Hepatocyte (in vitro differentiated cells): ENCODE results near the gene SMIM45.

ENCODE experiments used
- DNase-seq: peaks from one replicate; pipeline ENCODE4 v3.0.0-alpha.2; 2016; ENCODE audit warnings: low spot score
- H2AFZ ChIP-seq: fragments of 200-600 bp; sonication (generic); 2 replicates; pipeline ENCODE4 v1.6.0; 2016; ENCODE audit warnings: antibody characterized with exemption, mild to moderate bottlenecking
- H3K27ac ChIP-seq: fragments of 200-600 bp; sonication (generic); 2 replicates; pipeline ENCODE4 v1.5.1; 2016; ENCODE audit warnings: mild to moderate bottlenecking
- H3K27me3 ChIP-seq: fragments of 200-600 bp; sonication (generic); 2 replicates; pipeline ENCODE4 v1.6.1; 2016
- H3K36me3 ChIP-seq: fragments of 200-600 bp; sonication (generic); replicated peaks from 2 replicates; pipeline ENCODE4 v1.5.1; 2016; ENCODE audit warnings: low read depth; ENCODE audit not compliant: insufficient read depth
- H3K4me1 ChIP-seq: fragments of 200-600 bp; sonication (generic); 2 replicates; pipeline ENCODE4 v1.5.1; 2016; ENCODE audit warnings: mild to moderate bottlenecking, moderate library complexity; ENCODE audit not compliant: insufficient read depth
- H3K4me2 ChIP-seq: fragments of 200-600 bp; sonication (generic); 2 replicates; pipeline ENCODE4 v1.6.0; 2016
- H3K4me3 ChIP-seq: fragments of 200-600 bp; sonication (generic); 2 replicates; pipeline ENCODE4 v1.5.1; 2016; ENCODE audit warnings: mild to moderate bottlenecking
- H3K79me2 ChIP-seq: fragments of 200-600 bp; sonication (generic); 2 replicates; pipeline ENCODE4 v1.6.0; 2017; ENCODE audit warnings: mild to moderate bottlenecking
- H3K9me2 ChIP-seq: fragments of 200-600 bp; sonication (generic); replicated peaks from 2 replicates; pipeline ENCODE4 v1.6.0; 2017; ENCODE audit warnings: mild to moderate bottlenecking; ENCODE audit not compliant: insufficient read depth
- H3K9me3 ChIP-seq: fragments of 200-600 bp; sonication (generic); 2 replicates; pipeline ENCODE4 v1.5.1; 2016; ENCODE audit warnings: low read depth, mild to moderate bottlenecking
- H4K20me1 ChIP-seq: fragments of 200-600 bp; sonication (generic); 2 replicates; pipeline ENCODE4 v1.6.0; 2016; ENCODE audit warnings: mild to moderate bottlenecking; ENCODE audit not compliant: insufficient read depth, poor library complexity, severe bottlenecking
- EZH2 ChIP-seq: fragments of 200-600 bp; sonication (generic); IDR thresholded peaks from 2 replicates; pipeline ENCODE4 v1.6.1; 2016; ENCODE audit warnings: antibody characterized with exemption, mild to moderate bottlenecking, borderline replicate concordance
- EZH2phosphoT487 ChIP-seq: fragments of 200-600 bp; sonication (generic); IDR thresholded peaks from one replicate; pipeline ENCODE4 v1.6.1; 2018; ENCODE audit warnings: antibody characterized with exemption, mild to moderate bottlenecking, low read depth, moderate library complexity; ENCODE audit not compliant: unreplicated experiment, severe bottlenecking
- WGBS: methylation state at CpG from one replicate; pipeline ENCODE4 v1.1.6; 2016; ENCODE audit warnings: low lambda C conversion rate; ENCODE audit errors: missing lambda C conversion rate; 5-methylcytosine and 5-hydroxymethylcytosine counted together
- TF ChIP-seq, protein P1 (sequence below): fragments of 200-600 bp; sonication (generic); IDR thresholded peaks from 2 replicates; pipeline ENCODE4 v1.5.1; 2016; ENCODE audit warnings: antibody characterized with exemption, mild to moderate bottlenecking; ENCODE audit not compliant: poor library complexity

The SMIM45 gene

DNA sequence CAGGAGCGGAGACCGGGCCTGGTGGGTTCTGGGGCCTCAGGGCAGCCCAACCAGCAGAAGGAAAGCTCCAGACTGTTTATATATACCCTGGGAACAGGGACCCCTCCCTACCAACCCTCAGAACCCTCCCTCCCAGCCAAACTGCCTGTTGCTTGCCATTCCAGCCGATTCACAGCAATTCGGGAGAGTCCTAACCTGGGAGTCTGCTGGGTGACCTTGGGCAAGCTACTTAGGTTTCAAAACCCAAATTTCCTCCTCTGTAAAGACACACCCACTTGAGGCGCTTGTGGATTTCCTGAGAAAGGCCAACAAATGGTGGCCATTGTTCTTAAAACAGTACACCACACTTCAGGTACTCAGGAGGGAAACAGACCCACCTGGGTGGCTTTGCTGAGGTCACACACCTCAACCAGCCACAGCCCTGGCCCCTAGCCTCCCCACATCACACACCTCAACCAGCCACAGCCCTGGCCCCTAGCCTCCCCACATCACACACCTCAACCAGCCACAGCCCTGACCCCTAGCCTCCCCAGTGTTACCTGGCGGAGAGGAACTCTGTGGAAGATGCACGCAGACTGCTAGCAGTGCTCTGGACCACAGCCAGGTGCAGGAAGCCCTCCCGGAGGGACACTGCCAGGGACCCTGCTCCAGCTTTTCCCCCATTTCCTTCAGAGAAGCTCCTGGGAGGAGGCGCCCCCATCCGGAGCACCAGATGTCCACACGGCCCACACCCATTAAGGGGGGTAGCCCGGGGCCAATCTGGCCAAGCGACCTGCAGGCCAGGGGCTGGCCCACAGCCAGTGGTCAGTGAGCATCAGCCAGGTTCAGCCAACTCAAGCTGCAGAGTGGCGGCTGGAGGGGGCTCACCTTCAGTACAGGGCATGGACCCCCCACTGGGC is 43.3 kb upstream of the SMIM45 start:
- 75% methylated on average over 11 of the region's 14 CpGs for WGBS
- Histone ChIP-seq H3K9me3 (no peaks in the 10 kb centered on the region), H3K27ac (no peak overlapping the region), H3K4me3 (no peak overlapping the region), H3K79me2 (no peaks in the 10 kb centered on the region), H3K9me2 (no peaks in the 10 kb centered on the region), H3K36me3 (no peaks in the 10 kb centered on the region), H2AFZ (no peak overlapping the region), H3K4me2 (no peak overlapping the region), H4K20me1 (peaks cover 22% of the 10 kb centered on the region), H3K4me1 (peaks cover 13% of the 10 kb centered on the region), H3K27me3 (peaks cover 45% of the 10 kb centered on the region)
- DNase-seq = no peak
- TF ChIP-seq EZH2phosphoT487 = no peak

DNA sequence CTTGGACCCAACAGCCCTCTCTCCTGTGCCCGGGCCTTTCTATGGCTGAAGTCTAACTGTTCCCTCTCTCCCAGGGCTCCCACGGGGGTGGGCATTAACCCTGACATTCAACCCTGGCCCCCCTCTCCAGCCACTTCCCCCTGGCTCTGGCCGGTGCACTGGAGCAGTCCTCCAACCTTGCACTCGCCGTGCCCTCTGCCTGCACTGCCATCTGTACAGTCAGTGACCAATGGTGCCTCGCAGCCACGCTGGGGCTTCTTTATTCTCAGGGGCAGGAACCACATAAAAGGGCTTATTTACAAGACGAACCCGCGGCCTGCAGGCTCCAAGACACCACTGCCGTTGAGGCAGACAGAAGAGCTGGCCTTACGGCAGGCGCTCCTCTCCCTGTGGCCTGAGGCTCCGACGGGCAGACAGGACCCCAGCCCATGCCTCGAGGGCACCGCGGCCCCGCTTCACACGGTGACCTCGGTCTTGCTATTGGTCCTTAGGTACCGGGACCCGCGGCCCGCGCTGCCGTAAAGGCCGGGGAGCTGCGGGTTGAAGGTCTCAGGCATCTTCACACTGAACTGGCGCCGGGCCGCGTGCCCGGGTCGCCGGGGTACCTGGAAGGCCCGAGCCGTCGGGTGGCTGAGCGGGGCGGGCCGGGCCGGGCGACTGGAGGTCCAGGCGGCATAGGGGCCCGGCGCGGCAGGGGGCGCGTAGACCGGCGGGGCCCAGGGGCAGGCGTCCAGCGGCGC is 42.5 kb upstream of the SMIM45 start:
- TF ChIP-seq EZH2phosphoT487 = no peak
- TF ChIP-seq EZH2 = no peak
- TF ChIP-seq, protein P1, sequence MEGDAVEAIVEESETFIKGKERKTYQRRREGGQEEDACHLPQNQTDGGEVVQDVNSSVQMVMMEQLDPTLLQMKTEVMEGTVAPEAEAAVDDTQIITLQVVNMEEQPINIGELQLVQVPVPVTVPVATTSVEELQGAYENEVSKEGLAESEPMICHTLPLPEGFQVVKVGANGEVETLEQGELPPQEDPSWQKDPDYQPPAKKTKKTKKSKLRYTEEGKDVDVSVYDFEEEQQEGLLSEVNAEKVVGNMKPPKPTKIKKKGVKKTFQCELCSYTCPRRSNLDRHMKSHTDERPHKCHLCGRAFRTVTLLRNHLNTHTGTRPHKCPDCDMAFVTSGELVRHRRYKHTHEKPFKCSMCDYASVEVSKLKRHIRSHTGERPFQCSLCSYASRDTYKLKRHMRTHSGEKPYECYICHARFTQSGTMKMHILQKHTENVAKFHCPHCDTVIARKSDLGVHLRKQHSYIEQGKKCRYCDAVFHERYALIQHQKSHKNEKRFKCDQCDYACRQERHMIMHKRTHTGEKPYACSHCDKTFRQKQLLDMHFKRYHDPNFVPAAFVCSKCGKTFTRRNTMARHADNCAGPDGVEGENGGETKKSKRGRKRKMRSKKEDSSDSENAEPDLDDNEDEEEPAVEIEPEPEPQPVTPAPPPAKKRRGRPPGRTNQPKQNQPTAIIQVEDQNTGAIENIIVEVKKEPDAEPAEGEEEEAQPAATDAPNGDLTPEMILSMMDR = no peak
- Histone ChIP-seq H3K9me3 (no peaks in the 10 kb centered on the region), H3K27me3 (peaks cover 45% of the 10 kb centered on the region), H3K36me3 (no peaks in the 10 kb centered on the region), H3K9me2 (no peaks in the 10 kb centered on the region), H3K4me1 (peaks cover 13% of the 10 kb centered on the region), H3K4me3 (no peak overlapping the region), H3K27ac (no peak overlapping the region), H4K20me1 (peaks cover 22% of the 10 kb centered on the region), H2AFZ (no peak overlapping the region), H3K4me2 (peak overlapping the region; percentile 79), H3K79me2 (no peaks in the 10 kb centered on the region)
- WGBS = 36% methylated on average over 34 of the region's 55 CpGs
- no peak for DNase-seq

DNA sequence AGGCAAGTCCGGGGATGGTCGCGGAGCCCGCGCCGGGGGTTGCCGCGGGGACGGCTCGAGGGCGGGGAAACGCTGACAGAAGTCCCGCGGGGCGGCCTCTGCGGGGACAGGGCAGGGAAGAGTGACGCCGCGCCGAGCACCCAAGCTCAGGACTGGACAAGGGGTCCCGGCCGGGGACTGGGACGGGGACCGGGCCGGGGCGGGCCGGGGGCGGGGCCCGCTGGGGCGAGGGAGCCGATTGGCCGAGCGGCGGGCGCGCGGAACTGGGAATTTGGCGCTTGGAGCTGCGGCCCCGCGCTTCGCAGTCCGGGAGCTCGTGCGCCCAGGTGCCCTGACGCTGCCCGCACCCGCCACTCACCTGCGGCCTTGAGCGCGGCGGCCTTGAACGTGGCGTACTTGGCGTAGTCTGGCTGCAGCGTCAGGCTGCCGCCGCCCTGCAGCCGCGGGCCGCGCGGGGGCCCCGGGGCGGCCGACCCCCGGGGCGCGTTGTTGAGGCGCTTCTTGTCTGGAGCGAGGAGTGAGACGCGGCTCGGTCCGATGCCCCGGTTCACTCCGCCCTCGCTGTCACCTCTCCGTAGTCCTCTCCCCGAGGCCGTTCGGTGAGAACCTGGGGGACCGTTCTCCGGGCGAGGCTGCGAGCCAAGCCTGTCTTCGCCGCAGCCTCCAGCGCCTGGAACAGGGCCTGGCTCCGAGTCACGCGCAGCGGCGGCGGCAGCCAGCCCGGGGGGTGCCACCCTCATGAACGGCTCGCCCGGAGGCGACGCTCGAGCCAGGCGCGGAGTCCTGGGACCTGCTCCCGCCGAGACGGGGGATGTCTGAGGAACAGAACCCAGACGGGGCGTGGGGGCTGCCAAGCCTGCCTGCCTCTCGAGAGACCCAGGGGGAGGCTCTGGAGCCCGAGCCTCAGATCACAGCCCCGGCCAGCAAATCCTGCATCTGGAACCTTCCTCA is 41.6 kb upstream of the SMIM45 start:
- H2AFZ ChIP-seq = no peak overlapping the region
- H3K27me3 ChIP-seq = peaks cover 52% of the 10 kb centered on the region
- H3K36me3 ChIP-seq = no peaks in the 10 kb centered on the region
- TF ChIP-seq EZH2 (peak; percentile 58), EZH2phosphoT487 (peak; percentile 48)
- TF ChIP-seq, protein P1 = no peak
- DNase-seq = peak; percentile 38
- no peaks in the 10 kb centered on the region for H3K9me3 ChIP-seq
- no peak overlapping the region for H3K4me3 ChIP-seq
- H3K4me2 ChIP-seq = peak overlapping the region; percentile 79
- peaks cover 16% of the 10 kb centered on the region for H3K4me1 ChIP-seq
- no peaks in the 10 kb centered on the region for H3K9me2 ChIP-seq
- 4% methylated on average over 69 of the region's 112 CpGs for WGBS
- no peak overlapping the region for H3K27ac ChIP-seq
- no peaks in the 10 kb centered on the region for H3K79me2 ChIP-seq
- peaks cover 22% of the 10 kb centered on the region for H4K20me1 ChIP-seq
